GM18907 (cell line): ENCODE measurements around the gene FBLN7.

Experiments used
- ATAC-seq: cut with Tn5 transposase; IDR thresholded peaks from one replicate; pipeline ENCODE4 v1.9.1; 2021; ENCODE audit warnings: mild to moderate bottlenecking, moderate library complexity; ENCODE audit not compliant: unreplicated experiment

FBLN7 gene

GRCh38 chr2:112140205-112140802 lies 2.1 kb downstream of the FBLN7 start:
- ATAC-seq: no peak

GRCh38 chr2:112140899-112141625 lies 2.9 kb downstream of the FBLN7 start:
- no peak for ATAC-seq

- ATAC-seq: no peak
Measured at GRCh38 chr2:112141626-112142007, 3.4 kb downstream of the FBLN7 start.

GRCh38 chr2:112142525-112143078 lies 4.4 kb downstream of the FBLN7 start:
- no peak for ATAC-seq

- no peak for ATAC-seq
Measured at GRCh38 chr2:112143150-112143549, 5.0 kb downstream of the FBLN7 start.

- no peak for ATAC-seq
Measured at GRCh38 chr2:112144966-112145365, 6.8 kb downstream of the FBLN7 start.

DNA sequence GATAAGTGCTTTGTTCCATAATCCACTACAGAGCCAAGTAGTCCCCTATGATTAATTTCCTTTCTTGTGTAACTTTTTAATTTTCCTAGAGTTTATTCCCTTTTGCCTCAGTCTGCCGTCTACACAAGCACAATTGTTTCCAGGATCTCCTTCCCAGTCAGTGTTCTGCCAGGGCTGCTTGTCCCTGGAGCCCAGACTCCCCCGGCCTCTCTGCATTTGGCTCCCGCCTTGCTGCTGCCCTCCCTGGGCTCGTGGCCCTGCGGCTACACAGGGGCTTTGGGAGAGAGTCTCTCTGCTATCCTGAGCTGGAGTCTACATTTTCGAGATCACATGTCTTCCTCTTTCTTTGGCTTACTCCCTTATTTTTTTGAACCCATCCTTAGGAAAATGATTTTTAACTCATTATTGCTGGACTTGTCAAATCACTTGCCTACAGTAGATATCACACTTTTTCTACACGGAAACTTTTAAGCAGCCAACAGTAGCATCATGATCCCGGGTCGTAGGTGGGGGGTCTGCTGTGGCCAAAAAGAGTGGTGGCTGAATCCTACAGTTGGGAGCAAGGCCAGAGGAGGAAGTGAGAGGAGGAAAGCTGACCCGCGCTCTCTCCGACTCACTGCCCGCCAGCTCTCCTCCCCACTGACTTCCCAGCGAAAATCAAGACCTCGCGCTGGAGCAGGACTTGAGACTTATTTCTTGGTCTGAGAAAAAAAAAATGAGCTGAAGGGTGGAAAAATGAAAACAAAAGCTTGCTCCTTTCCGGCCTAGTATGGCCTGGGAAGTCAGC lies 9.4 kb downstream of the FBLN7 start:
- no peak for ATAC-seq

DNA sequence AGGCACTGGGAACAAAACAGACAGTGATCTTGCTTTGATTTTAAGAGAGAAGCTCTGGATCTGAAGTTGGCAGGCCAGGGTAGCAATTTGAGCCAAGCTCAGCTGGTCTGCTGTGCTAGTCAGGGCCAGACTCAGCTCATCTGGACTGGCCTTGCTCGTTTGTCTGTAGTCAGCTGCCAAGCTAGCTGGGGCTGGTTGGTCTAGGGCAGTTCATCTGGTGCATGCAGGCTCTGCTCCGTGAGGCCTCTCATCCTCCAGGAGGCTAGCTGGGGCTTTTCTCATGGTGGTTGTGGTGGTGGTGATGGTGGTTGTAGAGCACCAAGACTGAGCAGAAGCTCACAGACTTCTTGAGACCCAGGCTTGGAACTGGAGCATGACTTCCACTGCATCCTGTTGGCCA lies 10.3 kb downstream of the FBLN7 start:
- no peak for ATAC-seq

DNA sequence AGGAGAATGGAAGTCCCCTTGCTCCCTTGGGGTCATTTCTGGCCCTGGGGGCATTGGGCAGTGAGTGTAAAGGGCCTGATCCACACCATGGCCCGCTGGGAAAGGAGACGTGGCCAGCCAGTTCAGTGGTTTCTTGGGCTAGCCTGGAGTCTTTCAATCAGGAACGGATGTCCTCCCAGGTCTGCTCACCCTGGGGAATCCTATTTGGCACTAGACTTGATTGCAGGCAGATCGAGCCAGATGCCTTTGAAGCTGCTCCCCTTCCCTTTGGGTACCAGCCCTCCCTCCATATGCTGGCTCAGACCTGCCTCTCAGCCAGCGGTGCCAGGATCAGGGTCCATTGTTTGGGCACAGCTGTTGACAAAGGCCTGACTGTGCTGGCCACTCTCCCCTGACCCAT lies 11.0 kb downstream of the FBLN7 start:
- ATAC-seq: no peak

- no peak for ATAC-seq
Measured at GRCh38 chr2:112149866-112150435, 11.8 kb downstream of the FBLN7 start.

DNA sequence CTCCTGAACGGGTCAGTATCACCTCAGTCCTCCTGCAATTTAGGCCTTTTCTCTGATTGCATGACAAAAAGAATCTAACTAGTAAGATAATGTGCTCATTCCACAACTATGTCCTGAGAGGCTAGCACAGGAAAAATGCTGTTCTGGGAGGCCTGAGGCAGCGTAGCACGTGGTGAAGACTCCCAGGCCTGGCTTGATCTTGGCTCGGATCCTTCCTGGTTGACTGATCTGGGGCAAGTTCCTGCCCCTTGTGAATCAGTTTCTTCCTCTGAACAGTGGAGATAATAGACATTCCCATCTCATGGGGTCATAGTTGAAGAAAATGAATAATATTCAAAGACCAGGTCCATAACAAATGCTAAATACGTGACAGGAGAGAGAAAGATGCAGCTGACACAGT lies 12.3 kb downstream of the FBLN7 start:
- ATAC-seq: no peak

DNA sequence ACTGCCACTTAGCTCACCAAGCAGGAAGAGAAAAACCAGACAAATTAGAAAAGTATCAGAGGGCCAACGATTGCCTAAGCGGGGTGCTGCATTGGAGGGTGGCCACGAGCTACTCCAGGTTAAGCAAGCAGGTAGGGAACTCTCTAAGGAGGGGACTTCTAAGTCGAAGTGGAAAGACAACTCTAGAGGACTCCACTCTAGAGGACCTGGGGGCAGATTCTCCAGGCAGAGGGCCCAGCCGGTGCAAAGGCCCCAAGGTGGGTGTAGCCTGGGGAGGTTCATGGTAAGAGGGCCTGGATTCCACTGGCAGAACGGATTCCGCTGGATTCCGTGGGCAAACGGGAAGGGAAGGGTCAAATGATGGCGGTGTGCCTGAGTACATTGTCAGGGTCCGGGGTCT lies 12.7 kb downstream of the FBLN7 start:
- no peak for ATAC-seq

DNA sequence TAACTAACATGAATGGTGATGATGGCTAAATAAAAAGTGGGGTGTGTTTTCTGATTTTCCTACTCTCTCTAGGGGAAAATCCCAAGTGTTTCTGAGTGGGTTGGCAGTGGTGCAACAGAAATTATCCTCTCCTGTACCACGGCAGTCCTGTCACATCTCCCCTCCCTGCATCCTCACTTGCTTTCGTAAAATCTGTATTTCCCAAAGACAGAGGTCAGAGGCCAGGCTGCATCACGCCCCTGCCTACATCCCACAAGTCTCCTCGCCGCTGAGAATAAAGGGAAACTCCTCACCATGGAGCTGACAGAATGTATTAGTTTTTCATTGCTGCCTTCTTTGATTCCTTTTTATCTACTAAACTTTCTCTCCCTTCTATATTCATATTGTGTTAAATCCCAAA lies 13.1 kb downstream of the FBLN7 start:
- no peak for ATAC-seq

DNA sequence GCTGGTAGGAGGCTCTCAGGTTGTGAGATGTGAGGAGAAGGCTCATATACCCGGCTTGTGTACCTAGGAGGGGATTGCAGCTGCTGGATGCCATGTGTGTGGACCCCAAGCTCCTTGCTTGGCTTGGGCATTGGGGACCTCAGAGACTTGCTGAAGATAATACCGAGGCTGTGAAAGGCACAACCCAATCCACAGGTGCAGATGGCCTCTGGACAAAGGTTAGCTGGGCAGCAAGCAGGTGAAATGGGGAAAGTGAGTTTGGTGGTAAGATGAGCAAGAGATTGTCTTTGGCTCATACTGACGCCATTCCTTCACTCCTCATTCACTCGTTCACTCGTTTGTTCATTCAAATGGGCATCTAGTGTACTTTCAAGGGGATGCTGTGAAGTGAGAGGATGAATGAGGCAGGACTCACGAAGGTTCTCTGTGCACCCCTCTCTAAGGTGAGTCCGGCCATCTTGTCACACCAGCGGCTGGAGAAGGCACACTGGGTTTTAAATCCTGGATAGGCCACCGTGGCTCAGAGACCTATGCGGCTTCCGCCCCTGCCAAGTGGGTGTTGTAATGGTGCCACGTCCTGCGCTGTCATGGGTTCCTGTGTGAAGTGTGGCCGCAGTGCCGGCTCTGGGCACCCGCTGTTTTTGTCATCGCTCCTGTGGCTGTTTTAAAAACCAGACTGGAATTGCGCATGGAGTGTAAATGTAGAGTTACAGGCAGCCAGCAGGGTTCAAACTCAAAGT lies 13.7 kb downstream of the FBLN7 start:
- ATAC-seq: no peak

DNA sequence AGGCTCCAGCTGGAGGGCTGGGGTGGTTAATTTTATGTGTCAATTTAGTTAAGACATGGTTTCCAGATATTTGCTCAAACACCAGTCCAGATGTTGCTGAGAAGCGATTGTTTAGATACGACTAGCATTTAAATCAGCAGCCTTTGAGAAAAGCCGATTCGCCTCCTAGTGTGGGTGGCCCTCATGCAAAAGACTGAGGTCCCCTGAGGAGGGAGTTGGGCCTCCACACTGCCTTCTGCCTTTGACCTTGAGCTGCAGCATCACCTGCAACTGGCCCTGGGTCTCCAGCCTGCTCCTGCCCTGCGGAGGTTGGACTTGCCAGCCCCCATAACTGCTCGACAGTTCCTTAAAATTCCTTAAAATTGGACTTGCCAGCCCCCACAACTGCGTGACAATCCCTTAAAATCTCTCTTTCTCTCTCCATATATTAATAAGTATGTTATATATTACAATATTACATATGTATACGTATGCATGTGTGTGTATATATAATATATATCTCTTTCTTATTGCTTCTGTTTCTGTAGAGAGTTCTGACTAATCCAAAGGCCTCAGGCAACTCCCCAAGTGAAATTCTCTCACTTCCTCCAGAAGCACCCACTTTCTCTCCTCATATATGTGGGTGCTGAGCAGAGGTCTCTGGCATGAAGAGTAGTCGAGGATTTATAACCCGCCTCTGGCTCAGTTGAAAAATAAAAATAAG lies 14.4 kb downstream of the FBLN7 start:
- ATAC-seq: no peak

DNA sequence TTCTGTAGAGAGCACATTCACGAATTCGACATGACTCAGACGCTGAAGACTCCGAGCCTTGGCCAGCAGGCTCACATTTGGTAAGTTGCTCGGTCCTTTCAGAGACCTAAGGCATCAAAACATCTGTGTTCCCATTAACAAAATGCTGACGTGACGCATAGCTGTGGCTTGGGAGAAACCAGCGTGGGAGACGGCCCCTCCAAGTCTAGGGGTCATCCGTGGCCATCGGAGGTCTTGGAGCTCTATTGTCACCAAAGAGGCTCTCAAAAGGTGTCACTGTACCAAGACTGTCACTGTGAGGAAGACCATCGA lies 14.9 kb downstream of the FBLN7 start:
- ATAC-seq: no peak

DNA sequence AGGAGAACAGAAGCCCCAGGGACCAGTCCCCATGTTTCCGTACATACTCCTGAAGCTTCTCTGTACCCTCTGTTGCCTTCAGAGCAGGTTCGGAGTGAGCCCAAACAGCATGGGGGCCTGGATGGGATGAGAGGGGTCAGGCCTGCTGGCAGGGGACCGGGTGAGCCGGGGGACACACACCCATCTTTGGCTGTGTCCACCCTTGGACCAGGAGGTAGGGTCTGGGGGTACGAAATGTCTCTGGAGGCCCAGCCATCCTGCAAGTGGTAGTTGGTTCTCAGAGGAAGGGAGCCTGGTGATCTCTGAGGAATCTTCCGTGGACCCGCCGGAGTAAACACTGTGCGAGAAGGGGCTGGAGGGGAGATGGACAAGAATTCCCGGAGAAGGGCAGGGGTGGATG lies 15.3 kb downstream of the FBLN7 start:
- no peak for ATAC-seq

DNA sequence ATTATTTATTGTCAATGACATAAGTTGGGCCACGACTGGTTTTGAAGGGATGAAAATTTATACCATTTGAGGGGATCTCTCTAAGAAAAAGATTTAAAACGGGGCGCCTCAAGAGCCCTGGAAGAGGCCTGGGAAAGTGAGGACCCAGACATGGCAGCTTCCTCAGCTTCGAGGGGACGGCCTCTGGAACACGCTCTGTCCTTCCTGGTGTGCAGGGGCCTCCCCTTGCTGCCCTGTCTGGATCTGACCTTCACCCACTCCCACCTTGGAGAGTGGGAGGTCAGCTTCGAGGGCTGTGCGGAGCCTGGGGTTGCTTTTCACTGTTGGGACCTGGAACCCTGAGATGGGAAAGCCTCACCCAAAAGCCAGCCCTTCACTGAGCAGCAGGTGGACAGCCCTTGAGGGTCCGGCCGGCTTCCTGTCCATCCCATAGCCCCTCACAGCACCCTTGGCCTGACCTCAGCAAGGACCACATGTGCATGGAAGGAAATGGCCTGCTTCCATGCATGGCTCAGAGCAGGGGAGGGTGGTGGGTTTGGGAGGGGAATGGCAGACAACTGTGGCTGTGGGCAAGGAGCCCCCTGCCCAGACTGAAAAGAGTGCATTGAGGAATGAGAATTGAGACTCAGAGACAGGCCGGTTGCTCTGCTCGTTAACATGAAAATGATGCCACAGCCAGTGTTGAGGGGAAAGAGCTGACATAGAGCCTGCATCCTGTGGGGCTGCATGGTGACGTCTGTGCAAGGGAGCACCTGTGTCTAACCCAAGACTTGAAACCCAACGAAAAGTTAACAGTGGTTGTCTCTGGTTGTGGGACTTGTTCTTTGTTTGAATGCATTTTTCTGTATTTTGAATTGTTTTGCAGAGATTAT lies 16.3 kb downstream of the FBLN7 start:
- no peak for ATAC-seq
